Mucosa of rectum (tissue), 2 donors: ENCODE measurements around the gene SF3B1.

Source experiments
- H3K27ac ChIP-seq, 2 donors: one replicate each; pipeline ENCODE4 v1.7.0; 2013; ENCODE audit warnings: inconsistent platforms in 2 of 2, low read depth in 2 of 2, low read length in 2 of 2
- H3K27me3 ChIP-seq, 2 donors: one replicate each; pipeline ENCODE4 v1.7.0; 2013; ENCODE audit warnings: low read length in 2 of 2; ENCODE audit not compliant: control insufficient read depth in 2 of 2, insufficient read depth in 2 of 2
- H3K36me3 ChIP-seq, 2 donors: one replicate each; pipeline ENCODE4 v1.7.0; 2013; ENCODE audit warnings: low read length in 2 of 2; ENCODE audit not compliant: control insufficient read depth in 2 of 2, insufficient read depth in 2 of 2
- H3K4me1 ChIP-seq, 2 donors: one replicate each; pipeline ENCODE4 v1.7.0; 2013; ENCODE audit warnings: low read length in 2 of 2, mild to moderate bottlenecking in 1 of 2; ENCODE audit not compliant: control insufficient read depth in 2 of 2, insufficient read depth in 2 of 2
- H3K4me3 ChIP-seq, 2 donors: one replicate each; pipeline ENCODE4 v1.7.0; 2013; ENCODE audit warnings: low read length in 2 of 2
- H3K9ac ChIP-seq, 2 donors: one replicate each; pipeline ENCODE4 v1.7.0; 2013; ENCODE audit warnings: low read length in 2 of 2, low read depth in 1 of 2, mild to moderate bottlenecking in 1 of 2
- H3K9me3 ChIP-seq, 2 donors: one replicate each; pipeline ENCODE4 v1.7.0; 2013; ENCODE audit warnings: low read length in 2 of 2; ENCODE audit not compliant: control insufficient read depth in 2 of 2
- donor health status: healthy.
- donor health status: Normal muscosa, but diverticular disease.

Gene SF3B1

DNA sequence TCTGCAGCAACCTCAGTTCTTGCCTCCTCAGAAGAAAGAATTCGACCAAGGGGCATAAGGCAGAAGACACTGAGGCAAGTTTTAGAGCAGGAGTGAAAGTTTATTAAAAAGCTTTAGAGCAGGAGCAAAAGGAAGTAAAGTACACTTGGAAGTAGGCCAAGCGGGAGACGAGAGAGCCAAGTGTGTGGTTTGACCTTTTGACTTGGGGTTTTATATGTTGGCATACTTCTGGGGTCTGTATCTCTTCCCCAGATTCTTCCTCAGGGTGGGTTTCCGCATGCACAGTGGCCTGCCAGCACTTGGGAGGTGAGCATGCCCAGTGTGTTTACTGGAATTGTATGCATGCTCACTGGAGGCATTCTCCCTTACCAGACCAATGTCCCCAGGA is 64.9 kb downstream of the SF3B1 start:
- no peaks in the 10 kb centered on the region for H3K27me3 ChIP-seq

DNA sequence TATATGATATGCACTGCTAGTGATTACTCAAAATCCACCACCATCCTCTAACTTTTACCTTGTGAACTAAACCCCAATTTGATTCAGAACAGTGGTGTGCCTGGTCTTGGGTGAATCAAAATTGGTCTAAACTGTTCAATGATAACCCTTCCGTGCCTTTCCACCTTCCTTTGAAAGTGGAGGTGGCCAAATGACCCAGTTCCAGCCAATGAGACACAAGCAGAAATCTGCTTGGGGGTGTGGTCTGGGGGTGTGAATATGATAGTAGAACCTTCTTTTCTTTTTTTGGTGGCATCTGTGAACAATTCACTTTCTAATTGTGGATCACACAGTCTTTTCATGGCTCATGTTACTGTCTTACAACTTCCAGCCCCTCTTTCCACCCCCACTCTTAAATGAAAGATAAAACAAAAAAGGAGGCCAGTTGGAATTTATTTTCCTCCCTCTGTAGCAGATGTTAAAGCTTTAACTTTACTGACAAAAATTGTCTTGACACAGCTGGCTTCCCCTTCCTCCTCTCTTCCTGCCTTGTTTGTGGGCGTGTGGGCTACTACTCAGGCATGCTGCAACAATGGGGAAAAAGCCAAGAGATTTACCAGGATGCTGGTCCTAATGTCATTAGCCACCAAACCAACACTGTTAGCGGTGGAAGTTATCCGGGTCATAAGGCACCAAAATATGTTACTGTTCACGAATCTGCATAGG is 65.4 kb downstream of the SF3B1 start:
- Histone ChIP-seq H3K4me1 (no peaks in the 10 kb centered on the region), H3K9me3 (no peaks in the 10 kb centered on the region), H3K27me3 (no peaks in the 10 kb centered on the region), H3K36me3 (no peaks in the 10 kb centered on the region), H3K27ac (no peak overlapping the region), H3K9ac (no peak overlapping the region), H3K4me3 (no peak overlapping the region)

More for the DNA sequence above, 64.9 kb downstream of the SF3B1 start:
- Histone ChIP-seq H3K9ac (no peak overlapping the region), H3K27ac (no peak overlapping the region), H3K9me3 (no peaks in the 10 kb centered on the region), H3K36me3 (no peaks in the 10 kb centered on the region), H3K4me1 (no peaks in the 10 kb centered on the region), H3K4me3 (no peak overlapping the region)

DNA sequence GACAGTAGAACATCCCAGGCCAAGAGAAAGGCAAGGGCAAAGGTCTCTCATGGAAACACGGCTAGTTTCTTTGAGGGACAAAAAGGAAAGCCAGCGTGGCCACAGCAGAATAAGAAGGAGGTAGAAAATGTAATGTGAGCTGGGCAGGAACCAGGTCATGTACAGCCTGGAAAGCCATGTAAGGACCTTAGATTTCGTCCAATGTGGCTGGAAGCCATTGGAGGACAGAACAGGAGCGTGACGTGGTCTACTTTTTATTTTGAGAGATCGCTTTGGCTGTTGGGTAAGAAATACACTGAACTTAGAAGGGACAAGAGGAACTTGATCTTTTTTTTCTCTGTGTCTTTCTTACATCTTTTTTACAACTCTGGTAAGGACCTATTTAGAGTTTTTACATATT is 66.4 kb downstream of the SF3B1 start:
- Histone ChIP-seq H3K4me1 (no peaks in the 10 kb centered on the region), H3K27me3 (no peaks in the 10 kb centered on the region), H3K9ac (no peak overlapping the region), H3K36me3 (no peaks in the 10 kb centered on the region), H3K27ac (no peak overlapping the region), H3K9me3 (no peaks in the 10 kb centered on the region), H3K4me3 (no peak overlapping the region)

DNA sequence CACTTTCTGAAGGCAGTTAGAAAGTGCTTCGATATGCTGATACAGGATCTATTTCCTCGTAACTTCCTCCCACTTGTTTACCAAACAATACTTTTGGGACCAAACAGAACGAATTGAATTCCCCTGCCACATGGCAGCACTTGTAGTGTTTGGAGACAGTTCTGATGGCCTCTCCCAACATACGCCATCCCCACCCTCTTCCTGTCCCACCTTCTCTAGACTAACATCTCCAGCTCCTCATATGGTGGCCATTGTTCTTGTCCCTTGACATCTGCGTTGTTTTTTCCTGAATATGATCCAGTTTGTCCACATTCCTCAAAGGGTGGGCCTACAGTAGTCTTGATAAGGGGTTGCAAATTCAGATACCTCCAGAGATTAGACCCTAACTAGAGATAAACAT is 70.8 kb downstream of the SF3B1 start:
- H3K27me3 ChIP-seq = no peaks in the 10 kb centered on the region
- no peak overlapping the region for H3K9ac ChIP-seq
- H3K36me3 ChIP-seq = no peaks in the 10 kb centered on the region
- H3K9me3 ChIP-seq = no peaks in the 10 kb centered on the region
- no peaks in the 10 kb centered on the region for H3K4me1 ChIP-seq
- no peak overlapping the region for H3K27ac ChIP-seq
- no peak overlapping the region for H3K4me3 ChIP-seq

DNA sequence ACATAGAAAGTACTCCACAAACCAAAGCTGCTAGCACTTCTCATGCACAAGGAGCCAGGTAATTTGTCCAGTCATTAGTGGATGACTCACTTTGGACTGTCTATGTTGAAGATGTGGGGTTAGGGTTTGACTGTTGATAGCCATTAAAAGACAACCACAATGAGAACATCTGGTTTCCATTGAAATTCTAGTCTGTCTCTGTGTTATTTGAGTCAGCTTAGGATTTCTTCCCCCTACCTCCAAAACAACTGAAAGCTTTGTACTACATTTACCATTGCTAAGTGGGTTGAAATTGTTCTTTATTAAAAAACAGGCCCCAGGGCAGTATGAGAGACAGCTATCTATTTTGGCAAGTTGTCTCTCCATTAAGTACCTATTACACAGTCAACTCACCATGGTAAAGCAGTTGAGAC is 74.1 kb downstream of the SF3B1 start:
- Histone ChIP-seq H3K9me3 (no peaks in the 10 kb centered on the region), H3K27me3 (no peaks in the 10 kb centered on the region), H3K36me3 (no peaks in the 10 kb centered on the region)

DNA sequence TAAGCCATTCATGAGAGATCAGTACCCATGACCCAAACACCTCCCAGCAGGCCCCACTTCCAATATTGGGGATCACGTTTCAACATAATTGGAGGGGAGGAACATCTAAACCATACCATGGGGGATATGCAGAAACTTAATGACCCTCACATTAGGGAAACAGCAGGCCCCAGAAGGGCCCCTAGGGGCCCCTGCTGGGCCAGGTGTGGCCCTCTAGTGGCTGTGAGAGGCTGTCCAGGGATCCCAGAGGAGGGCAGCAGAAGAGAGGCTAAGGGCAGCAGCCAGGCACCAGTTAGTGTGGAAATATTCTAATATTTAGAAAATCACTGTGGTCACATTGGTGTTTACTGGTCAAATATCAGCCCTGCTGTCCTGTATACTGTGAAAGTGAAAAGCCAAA is 75.0 kb downstream of the SF3B1 start:
- H3K27me3 ChIP-seq = no peaks in the 10 kb centered on the region
- H3K9me3 ChIP-seq = no peaks in the 10 kb centered on the region
- no peaks in the 10 kb centered on the region for H3K36me3 ChIP-seq
- no peak overlapping the region for H3K4me3 ChIP-seq
- no peaks in the 10 kb centered on the region for H3K4me1 ChIP-seq
- no peak overlapping the region for H3K9ac ChIP-seq
- H3K27ac ChIP-seq = no peak overlapping the region

More for the DNA sequence above, 74.1 kb downstream of the SF3B1 start:
- no peak overlapping the region for H3K9ac ChIP-seq
- H3K27ac ChIP-seq = no peak overlapping the region
- H3K4me1 ChIP-seq = no peaks in the 10 kb centered on the region
- no peak overlapping the region for H3K4me3 ChIP-seq

DNA sequence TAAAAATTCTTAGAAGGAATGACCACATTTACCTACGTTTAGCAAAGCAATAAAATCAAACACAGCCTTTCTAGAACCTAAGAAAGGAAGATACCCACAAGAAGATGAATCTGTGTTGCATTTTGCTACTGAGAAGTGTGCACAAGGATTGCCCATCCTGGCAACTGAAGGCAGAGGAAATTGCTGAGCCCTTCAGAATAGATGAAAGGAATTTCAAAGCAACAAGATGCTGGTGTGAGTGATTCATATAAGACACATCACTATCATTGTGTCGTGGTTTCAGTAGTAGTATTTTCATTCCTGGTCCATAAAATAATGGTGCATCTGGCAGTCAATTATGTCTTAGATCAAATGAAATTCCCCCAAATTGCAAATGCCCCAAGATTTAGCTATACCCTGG is 75.9 kb downstream of the SF3B1 start:
- Histone ChIP-seq H3K9ac (no peak overlapping the region), H3K9me3 (no peaks in the 10 kb centered on the region), H3K27me3 (no peaks in the 10 kb centered on the region), H3K4me1 (no peaks in the 10 kb centered on the region), H3K27ac (no peak overlapping the region), H3K4me3 (no peak overlapping the region), H3K36me3 (no peaks in the 10 kb centered on the region)

DNA sequence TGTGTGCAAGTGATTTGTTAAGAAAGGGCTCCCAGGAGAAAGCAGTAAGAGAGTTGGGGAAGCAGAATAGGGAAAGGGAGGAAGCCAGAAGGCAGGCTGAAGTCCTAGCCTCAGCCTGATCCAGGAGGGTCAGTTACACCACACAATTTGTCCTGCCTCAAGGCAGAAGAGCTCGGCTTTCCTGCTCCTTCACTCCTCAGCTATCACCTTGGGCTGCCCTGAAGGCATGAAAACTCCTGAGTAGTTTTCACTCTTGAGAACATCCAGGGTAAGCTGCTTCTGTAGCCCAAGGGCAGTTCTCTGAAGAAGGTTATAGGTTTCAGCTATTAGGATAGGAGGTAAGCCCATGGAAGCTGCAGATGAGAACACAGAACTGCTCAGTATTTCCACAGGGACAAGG is 76.8 kb downstream of the SF3B1 start:
- Histone ChIP-seq H3K27ac (no peak overlapping the region), H3K9me3 (no peaks in the 10 kb centered on the region), H3K36me3 (no peaks in the 10 kb centered on the region), H3K27me3 (no peaks in the 10 kb centered on the region), H3K9ac (no peak overlapping the region), H3K4me1 (no peaks in the 10 kb centered on the region), H3K4me3 (no peak overlapping the region)

DNA sequence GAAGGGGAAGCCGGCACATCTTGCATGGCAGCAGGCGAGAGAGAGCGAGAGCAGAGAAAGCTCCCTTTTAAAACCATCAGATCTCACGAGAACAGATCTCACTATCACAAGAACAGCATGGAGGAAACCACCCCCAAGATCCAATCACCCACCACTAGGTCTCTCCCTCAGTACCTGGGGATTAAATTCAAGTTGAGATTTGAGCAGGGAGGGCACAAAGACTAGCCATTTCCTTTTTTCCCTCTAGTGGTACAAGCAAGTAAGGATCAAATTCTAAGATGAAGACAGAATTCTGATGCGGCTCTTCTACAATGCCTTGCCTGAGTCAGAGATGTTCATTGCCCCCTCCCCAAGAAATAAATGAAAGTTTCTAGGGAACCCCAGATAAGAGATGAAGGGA is 78.7 kb downstream of the SF3B1 start:
- Histone ChIP-seq H3K9ac (no peak overlapping the region), H3K4me1 (no peaks in the 10 kb centered on the region), H3K9me3 (no peaks in the 10 kb centered on the region), H3K27me3 (no peaks in the 10 kb centered on the region), H3K27ac (no peak overlapping the region), H3K36me3 (no peaks in the 10 kb centered on the region), H3K4me3 (no peak overlapping the region)

DNA sequence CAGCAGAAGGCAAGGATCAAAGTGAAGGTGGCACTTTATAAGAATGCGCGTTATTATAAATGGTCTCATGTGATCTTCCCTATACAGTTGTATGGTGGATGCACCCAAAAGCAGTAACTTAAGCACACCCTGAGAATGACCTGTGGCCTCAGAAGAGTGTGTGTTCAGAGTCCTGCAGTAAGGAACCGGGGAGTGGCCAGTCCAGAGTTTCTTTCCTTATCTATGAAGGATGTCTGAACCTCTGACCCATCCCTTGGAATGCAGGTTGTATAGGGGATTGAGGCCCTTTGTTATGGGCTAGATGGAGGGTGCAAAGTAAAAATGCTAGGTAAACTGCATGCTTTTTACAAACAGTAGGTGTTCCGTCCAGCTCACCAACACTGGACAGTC is 80.7 kb downstream of the SF3B1 start:
- H3K9ac ChIP-seq = no peak overlapping the region
- H3K27ac ChIP-seq = no peak overlapping the region
- no peaks in the 10 kb centered on the region for H3K36me3 ChIP-seq
- no peaks in the 10 kb centered on the region for H3K4me1 ChIP-seq
- H3K4me3 ChIP-seq = no peak overlapping the region
- no peaks in the 10 kb centered on the region for H3K9me3 ChIP-seq
- H3K27me3 ChIP-seq = no peaks in the 10 kb centered on the region
